Measurements from ENCODE around the gene RNF227. TPM values are rescaled to one million over a fixed set of nuclear protein-coding genes. Genes with fewer than 3 reads are reported as not detected.
"Not testable (repeated sequence)": the region's sequence is repeated elsewhere in the genome, so short reads cannot be mapped to it uniquely, and the experiment has no call there.

Gene RNF227
- total RNA-seq, result 1 to 10 TPM; 4.2 TPM

GRCh38 chr17:7915611-7916384 lies at the start of gene RNF227:
Gene RNF227, minus strand, starts transcription at chr17:7916289. Its CDS starts 94 bp downstream, at chr17:7916195.
- ATAC-seq (peak; percentile 85), DNase-seq (peak; percentile 89)
- ChIA-PET POLR2A (interaction anchor here (0.7 to 6.0 kb wide), 9 partner anchors 11 to 74 kb away, joined by 3 to 44 read pairs (median 4); partner anchors contain the start of genes CNTROB and TRAPPC1), CTCF (interaction anchor here (0.7 to 11.0 kb wide), 17 partner anchors 11 to 228 kb away, joined by 3 to 237 read pairs (median 6); partner anchors contain the start of genes CNTROB, KCNAB3, NAA38 and TP53)
- Mint-ChIP-seq H3K4me3 (peak within 1 kb of the TSS; percentile 85), H3K27me3 (ENCODE audit: low read depth) (no peaks in the 10 kb centered on the region), H3K4me1 (ENCODE audit: low read depth) (peaks cover 35% of the 10 kb centered on the region), H3K36me3 (ENCODE audit: low read depth) (peaks cover 17% of the 10 kb centered on the region), H3K9me3 (ENCODE audit: insufficient read depth) (no peaks in the 10 kb centered on the region), H3K27ac (peak within 1 kb of the TSS; percentile 95)

DNA sequence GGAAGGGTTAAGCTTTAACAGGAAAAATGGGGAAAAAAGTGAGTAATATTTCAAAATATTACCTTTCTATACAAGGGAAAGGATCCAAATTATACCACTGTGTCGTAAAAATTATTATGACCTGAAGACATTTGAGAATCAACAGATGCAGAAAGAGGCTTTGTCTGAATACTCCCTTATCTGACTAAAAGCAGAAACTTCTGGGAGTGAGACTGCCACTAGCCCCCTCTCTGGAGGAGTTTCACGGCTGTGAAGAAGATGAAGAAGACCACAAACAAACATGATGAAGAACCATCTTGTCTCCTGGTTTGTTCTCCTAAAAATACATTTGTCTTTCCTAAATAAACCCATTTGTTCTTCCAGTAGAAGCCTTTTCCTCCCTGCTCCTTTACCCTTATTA lies 45.3 kb upstream of the RNF227 start:
- DNase-seq (no peak), ATAC-seq (no peak)
- Mint-ChIP-seq H3K36me3 (ENCODE audit: low read depth) (no peaks in the 10 kb centered on the region), H3K9me3 (ENCODE audit: insufficient read depth) (no peaks in the 10 kb centered on the region), H3K27me3 (ENCODE audit: low read depth) (peaks cover 16% of the 10 kb centered on the region), H3K4me3 (no peak overlapping the region), H3K4me1 (ENCODE audit: low read depth) (no peaks in the 10 kb centered on the region), H3K27ac (no peak overlapping the region)
- ChIA-PET POLR2A (no interaction called here), CTCF (interaction anchor here (1.6 kb wide), 1 partner anchor 27 kb away, joined by 4 read pairs; no protein-coding TSS in a partner anchor)

- Mint-ChIP-seq H3K9me3 (ENCODE audit: insufficient read depth) (no peaks in the 10 kb centered on the region), H3K4me3 (no peak overlapping the region), H3K27ac (no peak overlapping the region), H3K36me3 (ENCODE audit: low read depth) (no peaks in the 10 kb centered on the region), H3K4me1 (ENCODE audit: low read depth) (no peaks in the 10 kb centered on the region), H3K27me3 (ENCODE audit: low read depth) (peaks cover 16% of the 10 kb centered on the region)
- ATAC-seq, result no peak
- POLR2A ChIA-PET, result no interaction called here
- no peak for DNase-seq
- CTCF ChIA-PET, result interaction anchor here (1.6 kb wide), 1 partner anchor 29 kb away, joined by 4 read pairs; no protein-coding TSS in a partner anchor
These were observed 43.6 kb upstream of the RNF227 start for GRCh38 chr17:7959503-7960253.

GRCh38 chr17:7956228-7956965 lies 40.3 kb upstream of the RNF227 start:
- peaks cover 10% of the 10 kb centered on the region for H3K27me3 Mint-ChIP-seq (ENCODE audit: low read depth)
- CTCF ChIA-PET, result interaction anchor here (0.8 to 1.2 kb wide), 3 partner anchors 12 to 33 kb away, joined by 3 to 5 read pairs (median 3); no protein-coding TSS in a partner anchor
- no peak overlapping the region for H3K4me3 Mint-ChIP-seq
- H3K4me1 Mint-ChIP-seq (ENCODE audit: low read depth), result peaks cover 23% of the 10 kb centered on the region
- POLR2A ChIA-PET, result interaction anchor here (0.7 kb wide), 1 partner anchor 9 kb away, joined by 3 read pairs; no protein-coding TSS in a partner anchor
- no peak for ATAC-seq
- peaks cover 2% of the 10 kb centered on the region for H3K36me3 Mint-ChIP-seq (ENCODE audit: low read depth)
- H3K27ac Mint-ChIP-seq, result no peak overlapping the region
- H3K9me3 Mint-ChIP-seq (ENCODE audit: insufficient read depth), result no peaks in the 10 kb centered on the region
- no peak for DNase-seq

GRCh38 chr17:7955414-7956227 lies 39.5 kb upstream of the RNF227 start:
- DNase-seq, result no peak
- no peak overlapping the region for H3K27ac Mint-ChIP-seq
- peaks cover 8% of the 10 kb centered on the region for H3K27me3 Mint-ChIP-seq (ENCODE audit: low read depth)
- no peak overlapping the region for H3K4me3 Mint-ChIP-seq
- no peak for ATAC-seq
- CTCF ChIA-PET, result interaction anchor here (0.8 to 1.2 kb wide), 3 partner anchors 13 to 34 kb away, joined by 3 to 5 read pairs (median 3); no protein-coding TSS in a partner anchor
- peaks cover 30% of the 10 kb centered on the region for H3K4me1 Mint-ChIP-seq (ENCODE audit: low read depth)
- POLR2A ChIA-PET, result interaction anchor here (0.7 kb wide), 1 partner anchor 10 kb away, joined by 3 read pairs; no protein-coding TSS in a partner anchor
- no peaks in the 10 kb centered on the region for H3K9me3 Mint-ChIP-seq (ENCODE audit: insufficient read depth)
- peaks cover 5% of the 10 kb centered on the region for H3K36me3 Mint-ChIP-seq (ENCODE audit: low read depth)

GRCh38 chr17:7953266-7953665 lies 37.2 kb upstream of the RNF227 start:
- H3K4me3 Mint-ChIP-seq; H3K9me3 Mint-ChIP-seq (ENCODE audit: insufficient read depth); H3K27me3 Mint-ChIP-seq (ENCODE audit: low read depth); H3K27ac Mint-ChIP-seq; DNase-seq; ATAC-seq: not testable (repeated sequence)
- ChIA-PET CTCF (interaction anchor here (0.7 to 6.0 kb wide), 5 partner anchors 21 to 85 kb away, joined by 3 to 35 read pairs (median 3); partner anchors contain the start of genes CNTROB and TRAPPC1), POLR2A (interaction anchor here (2.1 kb wide), 1 partner anchor 20 kb away, joined by 6 read pairs; no protein-coding TSS in a partner anchor)
- Mint-ChIP-seq H3K4me1 (ENCODE audit: low read depth) (peaks cover 38% of the 10 kb centered on the region), H3K36me3 (ENCODE audit: low read depth) (peaks cover 28% of the 10 kb centered on the region)

DNA sequence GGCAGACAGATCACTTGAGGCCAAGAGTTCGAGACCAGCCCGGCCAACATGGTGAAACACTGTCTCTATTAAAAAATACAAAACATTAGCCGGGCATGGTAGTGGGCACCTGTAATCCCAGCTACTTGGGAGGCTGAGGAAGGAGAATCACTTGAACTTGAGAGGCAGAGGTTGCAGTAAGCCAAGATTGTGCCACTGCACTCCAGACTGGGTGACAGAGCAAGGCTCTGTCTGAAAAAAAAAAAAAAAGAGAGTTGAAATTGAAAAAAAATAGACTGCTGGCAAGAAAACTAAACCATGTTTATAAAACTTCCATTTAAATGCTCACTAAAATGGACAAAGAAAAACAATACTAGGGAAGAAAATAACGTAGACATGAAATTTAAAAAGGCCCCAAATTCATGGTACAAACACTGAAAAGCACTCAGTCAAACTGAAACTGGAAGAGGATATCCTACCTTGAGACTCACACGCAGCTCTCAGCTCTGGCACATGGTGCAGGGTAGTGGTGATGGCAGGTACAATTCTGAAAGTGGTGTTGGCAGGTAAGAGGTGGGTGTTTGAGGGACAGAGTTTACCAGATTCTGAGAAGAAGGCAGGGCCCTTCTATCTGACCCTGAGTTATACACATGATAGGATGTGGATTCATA lies 35.2 kb upstream of the RNF227 start:
- peak; percentile 98 for ATAC-seq
- no peaks in the 10 kb centered on the region for H3K9me3 Mint-ChIP-seq (ENCODE audit: insufficient read depth)
- H3K36me3 Mint-ChIP-seq (ENCODE audit: low read depth), result peaks cover 44% of the 10 kb centered on the region
- no peaks in the 10 kb centered on the region for H3K27me3 Mint-ChIP-seq (ENCODE audit: low read depth)
- peaks cover 40% of the 10 kb centered on the region for H3K4me1 Mint-ChIP-seq (ENCODE audit: low read depth)
- ChIA-PET CTCF (interaction anchor here (1.0 to 6.0 kb wide), 5 partner anchors 10 to 38 kb away, joined by 3 to 35 read pairs (median 5); partner anchors contain the start of genes CNTROB and TRAPPC1), POLR2A (interaction anchor here (1.0 to 2.0 kb wide), 2 partner anchors 36 to 222 kb away, joined by 3 to 6 read pairs; partner anchors contain the start of gene RNF227)
- DNase-seq, result peak; percentile 73
- peak overlapping the region; percentile 66 for H3K4me3 Mint-ChIP-seq
- H3K27ac Mint-ChIP-seq, result peak overlapping the region; percentile 94

- Mint-ChIP-seq H3K27ac (peak overlapping the region; percentile 70), H3K4me3 (no peak overlapping the region), H3K4me1 (ENCODE audit: low read depth) (peaks cover 40% of the 10 kb centered on the region), H3K27me3 (ENCODE audit: low read depth) (no peaks in the 10 kb centered on the region), H3K36me3 (ENCODE audit: low read depth) (peaks cover 51% of the 10 kb centered on the region), H3K9me3 (ENCODE audit: insufficient read depth) (no peaks in the 10 kb centered on the region)
- no peak for ATAC-seq
- POLR2A ChIA-PET, result interaction anchor here (1.0 to 2.0 kb wide), 2 partner anchors 35 to 223 kb away, joined by 3 to 6 read pairs; partner anchors contain the start of gene RNF227
- CTCF ChIA-PET, result interaction anchor here (1.4 to 6.0 kb wide), 3 partner anchors 10 to 39 kb away, joined by 3 to 35 read pairs (median 19); partner anchors contain the start of genes CNTROB and TRAPPC1
- no peak for DNase-seq
These were observed 34.5 kb upstream of the RNF227 start for GRCh38 chr17:7950578-7950977.

DNA sequence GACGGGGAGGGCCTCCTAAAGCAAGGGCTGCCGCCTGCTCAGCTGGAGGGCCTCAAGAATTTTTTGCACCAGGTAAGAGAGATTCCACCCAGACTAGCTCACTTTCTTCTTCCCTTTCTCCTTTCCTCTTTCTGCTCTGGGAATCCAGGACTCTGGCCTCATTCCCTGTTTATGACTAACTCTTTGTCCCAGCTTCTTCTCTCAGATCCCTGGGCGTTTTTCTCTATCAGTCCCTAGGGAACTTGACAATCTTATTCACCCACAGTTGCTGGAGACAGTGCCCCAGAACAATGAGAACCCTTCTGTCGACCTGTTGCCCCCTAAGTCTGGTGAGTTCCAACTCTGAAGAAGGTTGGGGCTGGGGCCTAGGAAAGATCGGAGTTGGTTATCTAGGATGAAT lies 31.6 kb upstream of the RNF227 start:
- CTCF ChIA-PET, result interaction anchor here (1.5 kb wide), 1 partner anchor 15 kb away, joined by 5 read pairs; the partner anchor contains the start of genes CNTROB and TRAPPC1
- Mint-ChIP-seq H3K4me1 (ENCODE audit: low read depth) (peaks cover 29% of the 10 kb centered on the region), H3K27ac (peak overlapping the region; percentile 46), H3K9me3 (ENCODE audit: insufficient read depth) (no peaks in the 10 kb centered on the region), H3K27me3 (ENCODE audit: low read depth) (no peaks in the 10 kb centered on the region), H3K36me3 (ENCODE audit: low read depth) (peaks cover 70% of the 10 kb centered on the region), H3K4me3 (no peak overlapping the region)
- POLR2A ChIA-PET, result interaction anchor here (1.1 kb wide), 2 partner anchors 13 to 32 kb away, joined by 3 read pairs; partner anchors contain the start of gene RNF227
- ATAC-seq (no peak), DNase-seq (no peak)

DNA sequence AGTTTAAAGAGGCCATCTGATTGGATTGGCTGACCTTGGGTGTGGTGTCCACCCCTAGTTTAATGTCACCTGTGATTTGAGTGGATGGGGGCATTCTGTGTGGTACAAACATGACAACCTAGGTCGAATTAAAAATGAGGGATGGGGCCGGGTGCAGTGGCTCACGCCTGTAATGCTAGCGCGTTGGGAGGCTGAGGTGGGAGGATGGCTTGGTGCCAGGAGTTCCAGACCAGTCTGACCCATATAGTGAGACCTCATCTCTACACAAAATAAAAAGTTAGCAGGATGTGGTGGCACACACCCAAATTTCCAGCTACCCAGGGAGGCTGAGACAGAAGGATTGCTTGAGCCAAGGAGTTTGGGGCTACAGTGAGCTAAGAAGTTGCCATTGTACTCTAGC lies 30.4 kb upstream of the RNF227 start:
- Mint-ChIP-seq H3K36me3 (ENCODE audit: low read depth) (peaks cover 75% of the 10 kb centered on the region), H3K4me1 (ENCODE audit: low read depth) (peaks cover 17% of the 10 kb centered on the region), H3K27ac (no peak overlapping the region), H3K9me3 (ENCODE audit: insufficient read depth) (no peaks in the 10 kb centered on the region), H3K27me3 (ENCODE audit: low read depth) (no peaks in the 10 kb centered on the region), H3K4me3 (no peak overlapping the region)
- DNase-seq, result no peak
- POLR2A ChIA-PET, result interaction anchor here (4.2 kb wide), 1 partner anchor 14 kb away, joined by 33 read pairs; the partner anchor contains the start of genes CNTROB and TRAPPC1
- CTCF ChIA-PET, result interaction anchor here (0.7 to 3.2 kb wide), 6 partner anchors 12 to 227 kb away, joined by 3 to 20 read pairs (median 3); partner anchors contain the start of genes CNTROB and TRAPPC1
- ATAC-seq, result no peak
